Esophagus (tissue), 2 donors: ENCODE data around the gene GALNT18. TPM values are rescaled to one million over a fixed set of nuclear protein-coding genes. Genes with fewer than 3 reads are reported as not detected.

ENCODE experiments used
- H3K27ac ChIP-seq, 2 donors: one replicate each; pipeline ENCODE4 v1.5.1; 2013; ENCODE audit warnings: low read depth in 2 of 2, mild to moderate bottlenecking in 2 of 2, inconsistent platforms in 1 of 2, low read length in 1 of 2, moderate library complexity in 1 of 2
- H3K27me3 ChIP-seq, 2 donors: one replicate each; pipeline ENCODE4 v1.6.1; 2013; ENCODE audit warnings: low read length in 2 of 2, control low read depth in 1 of 2, mild to moderate bottlenecking in 1 of 2; ENCODE audit not compliant: insufficient read depth in 2 of 2, control insufficient read depth in 1 of 2
- H3K36me3 ChIP-seq, 2 donors: one replicate each; pipeline ENCODE4 v1.6.1; 2013; ENCODE audit warnings: low read length in 1 of 2; ENCODE audit not compliant: control insufficient read depth in 2 of 2, insufficient read depth in 2 of 2
- H3K4me1 ChIP-seq, 2 donors: one replicate each; pipeline ENCODE4 v1.6.1; 2013; ENCODE audit warnings: low read length in 1 of 2; ENCODE audit not compliant: control insufficient read depth in 2 of 2, insufficient read depth in 2 of 2
- H3K4me3 ChIP-seq, 2 donors: one replicate each; pipeline ENCODE4 v1.5.1; 2013; ENCODE audit warnings: low read length in 2 of 2, mild to moderate bottlenecking in 2 of 2, low read depth in 1 of 2, moderate library complexity in 1 of 2
- H3K9me3 ChIP-seq, 2 donors: one replicate each; pipeline ENCODE4 v1.6.1; 2013; ENCODE audit warnings: mild to moderate bottlenecking in 2 of 2, low read depth in 1 of 2, low read length in 1 of 2, moderate library complexity in 1 of 2; ENCODE audit not compliant: control insufficient read depth in 2 of 2, insufficient read depth in 1 of 2
- WGBS, 2 donors: extraction: QIAGEN DNeasy Blood & Tissue Kit; methylation state at CpG; one replicate each; pipeline ENCODE4 v1.1.7; 2013; 5-methylcytosine and 5-hydroxymethylcytosine counted together
- polyA plus RNA-seq, 2 donors: library from polyadenylated mRNA; stranded (reverse); fragments of 200-250 nt; gene quantifications; one replicate each; pipeline ENCODE4 v1.2.3, GENCODE V29; 2013
- donor health status: healthy with polysubstance abuse.
- donor health status: Bipolar disorder and iron deficiency.

The GALNT18 gene
- polyA plus RNA-seq, 2 donors: 2.2 to 5.8 TPM

GRCh38 chr11:11380883-11381282 lies 240.9 kb downstream of the GALNT18 start:
- 61 to 73% methylated on average over 3 of the region's 3 CpGs for WGBS, 2 donors
- H3K27ac ChIP-seq: no peak overlapping the region
- peaks cover 0 to 2% of the 10 kb centered on the region in 2 donors for H3K36me3 ChIP-seq
- H3K4me1 ChIP-seq: no peaks in the 10 kb centered on the region
- H3K9me3 ChIP-seq: no peaks in the 10 kb centered on the region
- no peak overlapping the region for H3K4me3 ChIP-seq
- no peaks in the 10 kb centered on the region for H3K27me3 ChIP-seq

- H3K27me3 ChIP-seq: no peaks in the 10 kb centered on the region
- WGBS, 2 donors: 93 to 96% methylated on average over 2 of the region's 2 CpGs
- H3K27ac ChIP-seq: no peak overlapping the region
Measured at GRCh38 chr11:11380340-11380739, 241.5 kb downstream of the GALNT18 start.

GRCh38 chr11:11379661-11380060 lies 242.1 kb downstream of the GALNT18 start:
- Histone ChIP-seq H3K9me3 (no peaks in the 10 kb centered on the region), H3K27me3 (no peaks in the 10 kb centered on the region), H3K4me3 (no peak overlapping the region), H3K36me3 (peaks cover 0 to 2% of the 10 kb centered on the region in 2 donors), H3K4me1 (no peaks in the 10 kb centered on the region), H3K27ac (no peak overlapping the region)
- 92 to 97% methylated on average over 3 of the region's 3 CpGs for WGBS, 2 donors

More at GRCh38 chr11:11380340-11380739, 241.5 kb downstream of the GALNT18 start:
- Histone ChIP-seq H3K36me3 (peaks cover 0 to 2% of the 10 kb centered on the region in 2 donors), H3K4me3 (no peak overlapping the region), H3K9me3 (no peaks in the 10 kb centered on the region), H3K4me1 (no peaks in the 10 kb centered on the region)

- Histone ChIP-seq H3K27me3 (no peaks in the 10 kb centered on the region), H3K9me3 (no peaks in the 10 kb centered on the region), H3K27ac (no peak overlapping the region), H3K4me3 (no peak overlapping the region), H3K36me3 (peaks cover 0 to 2% of the 10 kb centered on the region in 2 donors), H3K4me1 (no peaks in the 10 kb centered on the region)
- 85% methylated on average over 8 of the region's 8 CpGs for WGBS, 2 donors
Measured at GRCh38 chr11:11378184-11378940, 243.4 kb downstream of the GALNT18 start.

- WGBS, 2 donors: 72 to 78% methylated on average over 7 of the region's 7 CpGs
- H3K9me3 ChIP-seq: no peaks in the 10 kb centered on the region
- H3K27ac ChIP-seq: no peak overlapping the region
- no peaks in the 10 kb centered on the region for H3K27me3 ChIP-seq
- H3K4me1 ChIP-seq: no peaks in the 10 kb centered on the region
- H3K4me3 ChIP-seq: no peak overlapping the region
- peaks cover 0 to 2% of the 10 kb centered on the region in 2 donors for H3K36me3 ChIP-seq
Measured at GRCh38 chr11:11374358-11375148, 247.3 kb downstream of the GALNT18 start.

- WGBS, 2 donors: 72 to 75% methylated on average over 5 of the region's 5 CpGs
- H3K4me1 ChIP-seq: no peaks in the 10 kb centered on the region
Measured at GRCh38 chr11:11373934-11374333, 247.9 kb downstream of the GALNT18 start.

GRCh38 chr11:11372461-11372860 lies 249.3 kb downstream of the GALNT18 start:
- H3K4me3 ChIP-seq: no peak overlapping the region
- peaks cover 0 to 2% of the 10 kb centered on the region in 2 donors for H3K36me3 ChIP-seq
- H3K27ac ChIP-seq: no peak overlapping the region
- no peaks in the 10 kb centered on the region for H3K9me3 ChIP-seq
- H3K27me3 ChIP-seq: no peaks in the 10 kb centered on the region
- 94 to 95% methylated on average over 8 of the region's 8 CpGs for WGBS, 2 donors
- no peaks in the 10 kb centered on the region for H3K4me1 ChIP-seq

More at GRCh38 chr11:11373934-11374333, 247.9 kb downstream of the GALNT18 start:
- Histone ChIP-seq H3K36me3 (peaks cover 0 to 2% of the 10 kb centered on the region in 2 donors), H3K27me3 (no peaks in the 10 kb centered on the region), H3K9me3 (no peaks in the 10 kb centered on the region), H3K27ac (no peak overlapping the region), H3K4me3 (no peak overlapping the region)

GRCh38 chr11:11370962-11371303 lies 250.9 kb downstream of the GALNT18 start:
- Histone ChIP-seq H3K36me3 (no peaks in the 10 kb centered on the region), H3K9me3 (no peaks in the 10 kb centered on the region), H3K27me3 (no peaks in the 10 kb centered on the region), H3K4me1 (no peaks in the 10 kb centered on the region), H3K4me3 (no peak overlapping the region), H3K27ac (no peak overlapping the region)
- 83 to 87% methylated on average over 6 of the region's 6 CpGs for WGBS, 2 donors

GRCh38 chr11:11370255-11370961 lies 251.4 kb downstream of the GALNT18 start:
- H3K9me3 ChIP-seq: no peaks in the 10 kb centered on the region
- WGBS, 2 donors: 74 to 81% methylated on average over 8 of the region's 8 CpGs
- H3K4me1 ChIP-seq: no peaks in the 10 kb centered on the region
- H3K27ac ChIP-seq: no peak overlapping the region
- no peaks in the 10 kb centered on the region for H3K36me3 ChIP-seq
- no peaks in the 10 kb centered on the region for H3K27me3 ChIP-seq
- no peak overlapping the region for H3K4me3 ChIP-seq
